Loucy (cell line): ENCODE results near the gene SRGAP1.

Experiments used
- H2AFZ ChIP-seq: fragments of 200-600 bp; sonication (generic); 2 replicates; pipeline ENCODE4 v1.6.0; 2016; ENCODE audit warnings: antibody characterized with exemption, mild to moderate bottlenecking, low read length, moderate library complexity
- H3F3A ChIP-seq: fragments of 200-600 bp; 2 replicates; pipeline ENCODE4 v1.6.0; 2016; ENCODE audit warnings: antibody characterized with exemption, low read depth, mild to moderate bottlenecking
- H3K27me3 ChIP-seq: fragments of 200-600 bp; sonication (generic); 2 replicates; pipeline ENCODE4 v1.6.1; 2014; ENCODE audit warnings: low read length, mild to moderate bottlenecking; ENCODE audit not compliant: insufficient read depth, poor library complexity, severe bottlenecking
- H3K36me3 ChIP-seq: fragments of 200-600 bp; sonication (generic); 2 replicates; pipeline ENCODE4 v1.6.1; 2016; ENCODE audit warnings: low read length; ENCODE audit not compliant: insufficient read depth
- H3K4me1 ChIP-seq: fragments of 200-600 bp; sonication (generic); 2 replicates; pipeline ENCODE4 v1.5.1; 2014; ENCODE audit warnings: low read length, mild to moderate bottlenecking; ENCODE audit not compliant: insufficient read depth, poor library complexity, severe bottlenecking
- H3K4me2 ChIP-seq: fragments of 200-600 bp; sonication (generic); 2 replicates; pipeline ENCODE4 v1.6.0; 2014; ENCODE audit warnings: antibody characterized with exemption, low read length, low read depth, mild to moderate bottlenecking; ENCODE audit not compliant: poor library complexity, severe bottlenecking
- H3K4me3 ChIP-seq: fragments of 200-600 bp; sonication (generic); 2 replicates; pipeline ENCODE4 v1.5.1; 2014; ENCODE audit warnings: low read length, mild to moderate bottlenecking, mixed read lengths; ENCODE audit not compliant: poor library complexity, severe bottlenecking
- H3K79me2 ChIP-seq: fragments of 200-600 bp; sonication (generic); 2 replicates; pipeline ENCODE4 v1.6.1; 2014; ENCODE audit warnings: low read length; ENCODE audit not compliant: insufficient read depth
- H3K9ac ChIP-seq: fragments of 200-600 bp; sonication (generic); 2 replicates; pipeline ENCODE4 v1.6.0; 2014; ENCODE audit warnings: mild to moderate bottlenecking, low read depth, low read length, moderate library complexity; ENCODE audit not compliant: poor library complexity, severe bottlenecking
- H3K9me2 ChIP-seq: fragments of 200-600 bp; sonication (generic); replicated peaks from 2 replicates; pipeline ENCODE4 v1.6.1; 2016; ENCODE audit warnings: low read depth, low read length, mixed read lengths
- H3K9me3 ChIP-seq: fragments of 200-600 bp; sonication (generic); 2 replicates; pipeline ENCODE4 v1.6.1; 2014; ENCODE audit warnings: mild to moderate bottlenecking, antibody characterized with exemption, low read length, low read depth; ENCODE audit not compliant: insufficient read depth
- H4K20me1 ChIP-seq: fragments of 200-600 bp; sonication (generic); 2 replicates; pipeline ENCODE4 v1.6.0; 2014; ENCODE audit warnings: antibody characterized with exemption, low read length, mild to moderate bottlenecking; ENCODE audit not compliant: insufficient read depth, poor library complexity, severe bottlenecking
- EZH2phosphoT487 ChIP-seq: fragments of 200-600 bp; IDR thresholded peaks from 2 replicates; pipeline ENCODE4 v1.6.1; 2018; ENCODE audit warnings: antibody characterized with exemption, mild to moderate bottlenecking, moderate library complexity, borderline replicate concordance
- TF ChIP-seq, protein P1 (sequence below): fragments of 200-600 bp; sonication (generic); conservative IDR thresholded peaks from 2 replicates; pipeline ENCODE4 v1.5.1; 2014; ENCODE audit warnings: mild to moderate bottlenecking, antibody characterized with exemption, low read length

Gene SRGAP1

DNA sequence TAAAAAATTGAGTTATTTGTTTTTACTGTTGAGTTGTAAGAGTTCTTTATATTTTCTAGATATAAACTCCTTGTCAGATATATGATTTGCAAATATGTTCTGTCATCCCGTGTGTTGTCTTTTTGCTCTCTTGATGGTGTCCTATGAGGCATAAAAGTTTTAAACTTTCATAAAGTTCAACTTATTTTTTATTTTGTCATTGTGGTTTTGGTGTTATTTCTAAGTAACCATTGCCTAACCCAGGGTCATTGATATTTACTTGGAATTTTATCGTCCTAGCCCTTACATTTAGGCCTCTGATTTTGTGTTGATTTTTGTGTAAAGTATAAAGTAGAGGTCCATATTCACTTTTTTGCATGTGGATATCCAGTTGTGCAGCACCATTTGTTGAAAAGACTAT is 63.1 kb downstream of the SRGAP1 start:
- no peaks in the 10 kb centered on the region for H3K9me3 ChIP-seq
- H3K79me2 ChIP-seq = no peaks in the 10 kb centered on the region
- no peak overlapping the region for H3K4me2 ChIP-seq
- no peaks in the 10 kb centered on the region for H3K36me3 ChIP-seq
- H3K4me3 ChIP-seq = no peak overlapping the region
- no peak overlapping the region for H3K9ac ChIP-seq
- no peaks in the 10 kb centered on the region for H4K20me1 ChIP-seq
- no peaks in the 10 kb centered on the region for H3K9me2 ChIP-seq
- no peak for TF ChIP-seq EZH2phosphoT487
- TF ChIP-seq, protein P1, sequence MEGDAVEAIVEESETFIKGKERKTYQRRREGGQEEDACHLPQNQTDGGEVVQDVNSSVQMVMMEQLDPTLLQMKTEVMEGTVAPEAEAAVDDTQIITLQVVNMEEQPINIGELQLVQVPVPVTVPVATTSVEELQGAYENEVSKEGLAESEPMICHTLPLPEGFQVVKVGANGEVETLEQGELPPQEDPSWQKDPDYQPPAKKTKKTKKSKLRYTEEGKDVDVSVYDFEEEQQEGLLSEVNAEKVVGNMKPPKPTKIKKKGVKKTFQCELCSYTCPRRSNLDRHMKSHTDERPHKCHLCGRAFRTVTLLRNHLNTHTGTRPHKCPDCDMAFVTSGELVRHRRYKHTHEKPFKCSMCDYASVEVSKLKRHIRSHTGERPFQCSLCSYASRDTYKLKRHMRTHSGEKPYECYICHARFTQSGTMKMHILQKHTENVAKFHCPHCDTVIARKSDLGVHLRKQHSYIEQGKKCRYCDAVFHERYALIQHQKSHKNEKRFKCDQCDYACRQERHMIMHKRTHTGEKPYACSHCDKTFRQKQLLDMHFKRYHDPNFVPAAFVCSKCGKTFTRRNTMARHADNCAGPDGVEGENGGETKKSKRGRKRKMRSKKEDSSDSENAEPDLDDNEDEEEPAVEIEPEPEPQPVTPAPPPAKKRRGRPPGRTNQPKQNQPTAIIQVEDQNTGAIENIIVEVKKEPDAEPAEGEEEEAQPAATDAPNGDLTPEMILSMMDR = no peak
- no peaks in the 10 kb centered on the region for H3F3A ChIP-seq
- no peak overlapping the region for H2AFZ ChIP-seq
- H3K4me1 ChIP-seq = no peaks in the 10 kb centered on the region
- H3K27me3 ChIP-seq = no peaks in the 10 kb centered on the region

DNA sequence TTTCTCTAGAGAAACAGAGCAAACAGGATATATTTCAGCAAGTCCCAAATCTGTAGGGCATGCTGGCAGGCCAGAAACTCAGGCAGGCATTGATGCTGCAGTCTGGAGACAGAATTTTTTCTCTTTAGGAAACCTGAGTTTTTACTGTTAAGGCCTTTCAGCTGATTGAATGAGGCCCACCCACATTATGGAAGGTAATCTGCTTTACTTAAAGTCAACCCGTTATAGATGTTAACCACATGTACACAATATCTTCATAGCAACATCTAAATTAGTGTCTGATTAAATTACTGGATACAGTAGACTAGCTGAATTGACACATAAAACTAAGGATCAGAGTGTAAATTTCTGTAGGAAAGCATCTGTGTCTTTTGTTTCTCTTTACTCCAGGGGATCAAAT is 65.2 kb downstream of the SRGAP1 start:
- Histone ChIP-seq H3K4me1 (no peaks in the 10 kb centered on the region), H3K27me3 (no peaks in the 10 kb centered on the region), H3K36me3 (no peaks in the 10 kb centered on the region), H3K9ac (no peak overlapping the region), H3F3A (no peaks in the 10 kb centered on the region), H4K20me1 (no peaks in the 10 kb centered on the region), H3K4me2 (no peak overlapping the region), H3K79me2 (no peaks in the 10 kb centered on the region), H3K9me3 (no peaks in the 10 kb centered on the region), H3K4me3 (no peak overlapping the region), H2AFZ (no peak overlapping the region), H3K9me2 (no peaks in the 10 kb centered on the region)
- no peak for TF ChIP-seq EZH2phosphoT487
- TF ChIP-seq, protein P1 = no peak

DNA sequence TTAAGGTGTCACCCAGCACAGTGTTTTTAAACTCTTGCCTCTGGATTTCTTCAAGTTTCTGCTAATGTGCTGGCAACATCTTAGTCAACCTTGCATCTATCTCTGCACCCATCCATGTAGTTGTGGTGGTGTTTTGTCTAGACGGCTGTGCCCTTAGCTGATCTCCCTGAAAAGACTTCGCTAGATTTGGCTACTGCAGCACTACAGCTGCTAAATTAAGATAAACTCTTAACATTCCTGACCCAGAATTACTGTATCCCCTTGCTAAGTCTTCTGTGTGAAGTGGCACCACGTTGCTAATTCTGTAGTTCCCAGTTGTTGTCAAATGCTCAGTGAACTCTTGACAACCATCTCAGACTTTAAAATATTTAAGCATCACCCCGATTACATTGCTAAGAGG is 66.8 kb downstream of the SRGAP1 start:
- H3K36me3 ChIP-seq = no peaks in the 10 kb centered on the region
- TF ChIP-seq, protein P1 = no peak
- TF ChIP-seq EZH2phosphoT487 = no peak
- H3F3A ChIP-seq = no peaks in the 10 kb centered on the region
- H3K4me1 ChIP-seq = no peaks in the 10 kb centered on the region
- H3K9ac ChIP-seq = no peak overlapping the region
- H3K9me2 ChIP-seq = no peaks in the 10 kb centered on the region
- H3K9me3 ChIP-seq = no peaks in the 10 kb centered on the region
- H2AFZ ChIP-seq = no peak overlapping the region
- H3K79me2 ChIP-seq = no peaks in the 10 kb centered on the region
- H4K20me1 ChIP-seq = no peaks in the 10 kb centered on the region
- H3K4me2 ChIP-seq = no peak overlapping the region
- no peaks in the 10 kb centered on the region for H3K27me3 ChIP-seq
- H3K4me3 ChIP-seq = no peak overlapping the region
